Activated CD8-positive, alpha-beta memory T cell treated with anti-CD3 and anti-CD28 coated beads, Interleukin-2, amount 50 U/mL, for 48 hours (primary cell): ENCODE results near the gene SLC7A1.

Experiments
- DNase-seq: peaks from one replicate; pipeline ENCODE4 v3.0.0-alpha.2; 2020

Gene SLC7A1

DNA sequence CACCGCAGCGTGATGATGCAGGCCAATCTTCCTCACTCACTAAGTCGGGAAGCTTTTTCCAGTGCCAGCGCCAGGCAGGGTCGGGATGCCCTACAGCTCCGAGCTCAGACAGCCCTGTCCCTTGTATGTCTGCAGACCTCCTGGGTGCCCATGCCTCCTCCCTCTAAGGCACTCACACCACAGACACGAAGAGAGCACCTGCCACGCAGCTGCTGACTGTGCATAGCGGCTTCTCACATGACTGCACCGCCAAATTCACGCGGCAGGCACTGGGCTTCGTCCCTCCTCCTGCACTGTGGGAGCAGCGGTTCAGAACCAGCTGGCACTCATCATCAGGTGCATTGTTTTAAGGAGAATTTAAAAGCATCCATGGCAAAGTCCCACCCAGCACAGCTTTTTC is 88.1 kb downstream of the SLC7A1 start:
- no peak for DNase-seq

DNA sequence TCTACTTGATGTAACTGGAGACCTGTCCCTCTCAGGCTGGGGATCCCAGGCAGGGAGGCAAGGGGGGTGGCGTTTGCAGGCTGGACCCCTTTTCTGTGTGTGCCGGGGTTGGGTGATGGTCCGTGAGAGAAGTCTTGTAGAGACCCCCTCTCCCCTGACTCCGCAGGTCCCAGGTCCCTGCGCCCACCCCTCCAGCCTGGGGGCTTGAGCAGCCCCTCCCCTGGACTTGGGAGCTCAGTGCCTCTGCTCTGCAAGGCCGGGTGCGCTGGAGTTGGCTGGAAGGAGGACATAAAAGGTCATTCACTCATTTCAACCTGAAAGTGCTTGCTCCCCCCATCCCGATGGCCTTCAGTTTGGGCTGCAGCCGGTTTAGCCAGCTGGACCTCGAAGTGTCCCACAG is 89.5 kb downstream of the SLC7A1 start:
- no peak for DNase-seq

DNA sequence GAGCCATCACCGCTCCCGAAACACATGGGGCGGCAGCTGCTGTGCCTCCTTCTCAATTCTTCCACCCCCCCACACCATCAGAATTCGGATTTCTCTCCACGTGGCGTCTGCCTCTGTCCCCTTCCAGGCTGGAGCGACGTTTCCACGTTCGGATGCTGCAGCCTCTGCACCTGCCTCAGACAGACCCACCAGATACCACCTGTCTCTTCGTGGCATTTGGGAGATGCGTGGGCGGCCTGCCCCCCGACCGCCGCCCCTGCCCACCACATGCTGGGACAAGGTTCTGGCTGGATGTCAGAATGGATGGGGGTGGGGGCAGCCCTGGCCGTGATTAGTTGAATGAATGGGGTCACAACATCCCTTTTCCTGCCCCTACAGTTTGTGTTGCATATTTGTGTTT is 90.0 kb downstream of the SLC7A1 start:
- no peak for DNase-seq

DNA sequence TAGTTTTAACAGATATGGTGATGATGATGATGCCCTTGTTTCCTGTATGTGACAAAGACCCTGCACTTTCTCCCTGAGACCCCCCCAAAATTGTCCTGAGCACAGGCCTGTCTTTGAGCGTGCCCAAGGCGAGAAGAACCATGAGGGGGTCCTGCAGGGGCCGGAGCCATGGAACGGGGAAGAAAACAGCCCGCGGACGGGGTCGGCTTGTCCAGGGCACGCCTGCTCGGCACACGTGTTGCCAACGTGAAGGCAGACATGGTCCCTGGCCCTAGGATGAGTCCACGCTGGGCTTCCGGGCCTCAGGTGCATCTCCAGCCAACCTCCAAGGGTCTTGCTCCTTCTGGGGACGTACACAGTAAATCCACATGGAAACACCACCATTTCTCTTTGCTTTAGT is 90.8 kb downstream of the SLC7A1 start:
- DNase-seq: no peak

DNA sequence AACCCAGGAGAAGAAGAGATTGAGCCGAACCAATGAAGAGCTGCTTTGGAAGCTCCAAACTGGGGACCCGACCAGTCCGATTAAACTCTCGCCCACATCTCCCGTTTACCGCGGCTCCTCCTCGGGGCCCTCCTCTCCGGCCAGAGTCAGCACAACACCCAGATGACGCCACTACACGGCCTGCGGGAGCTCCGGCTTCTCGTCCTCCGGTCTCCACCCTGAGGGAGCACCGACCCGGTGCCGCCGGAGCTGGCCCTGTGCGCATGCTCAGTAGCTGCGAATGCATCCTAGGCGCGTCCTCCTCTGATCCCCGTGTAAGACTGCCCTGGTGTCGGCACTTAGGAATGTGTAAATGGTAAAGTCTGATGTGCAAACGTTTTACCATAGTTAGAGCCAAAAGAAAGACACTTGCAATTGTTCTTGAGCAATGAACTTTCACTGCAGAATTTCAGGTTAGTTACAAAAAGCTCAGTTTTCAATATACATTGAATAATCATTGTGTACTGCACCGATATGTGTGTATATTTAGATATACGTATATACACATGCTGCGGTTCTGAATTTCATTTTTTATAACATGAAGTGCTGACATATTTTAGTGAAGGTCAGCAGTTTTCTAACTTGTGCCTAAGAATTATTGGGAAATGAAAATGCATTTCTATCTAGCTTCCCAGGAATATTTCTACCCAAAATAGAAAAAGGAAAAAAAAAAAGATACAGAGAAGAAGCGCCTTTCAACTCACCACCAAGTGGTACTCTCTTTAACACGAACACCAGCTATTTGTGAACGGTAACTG is 92.2 kb downstream of the SLC7A1 start:
- DNase-seq: no peak

DNA sequence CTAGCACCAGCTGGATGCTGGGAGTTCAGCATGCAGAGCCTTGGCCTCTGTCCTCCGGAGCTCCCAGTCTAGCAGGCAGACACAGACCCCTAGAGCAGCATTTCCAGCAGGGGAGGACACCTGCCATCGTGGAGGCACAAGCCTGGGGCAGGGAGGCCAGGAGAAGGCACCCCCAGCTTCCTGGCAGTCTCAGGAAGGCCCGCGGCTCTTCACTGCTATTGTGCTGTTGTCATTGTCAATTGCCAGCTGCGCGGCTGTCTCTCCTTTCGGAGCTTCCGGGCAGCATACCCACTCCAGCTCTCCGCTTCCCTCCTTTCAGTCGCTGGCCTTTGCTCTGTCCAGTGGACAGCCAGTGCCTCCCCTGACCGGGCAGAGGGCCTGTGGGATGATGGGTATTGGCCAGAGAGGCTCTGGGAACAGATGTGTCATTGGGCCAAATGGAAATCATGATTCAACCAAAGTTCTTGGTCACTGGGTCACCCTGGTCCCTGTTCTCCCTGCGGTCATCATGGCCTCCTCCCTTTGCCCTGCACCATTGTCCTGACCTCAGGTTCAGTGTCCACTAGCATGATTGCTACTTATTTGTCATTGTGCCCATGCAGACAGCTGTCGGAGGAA is 93.0 kb downstream of the SLC7A1 start:
- DNase-seq: no peak

DNA sequence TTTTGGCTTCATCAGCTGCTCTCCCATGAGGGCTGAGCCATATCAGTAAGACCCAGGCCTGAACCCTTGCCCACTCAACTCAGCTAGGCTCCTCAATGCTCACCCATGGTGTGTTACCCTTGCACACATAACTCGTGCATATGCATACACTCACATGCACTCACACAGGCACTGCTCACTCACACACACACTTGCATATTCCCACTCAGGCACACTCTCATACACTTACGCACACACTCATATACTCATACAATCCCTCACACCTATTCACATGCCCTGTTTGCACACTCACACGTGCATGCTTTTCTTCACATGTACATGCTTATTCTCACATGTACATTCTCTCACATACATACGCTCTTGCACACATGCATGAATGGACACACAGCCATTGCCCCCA is 93.8 kb downstream of the SLC7A1 start:
- DNase-seq: no peak

DNA sequence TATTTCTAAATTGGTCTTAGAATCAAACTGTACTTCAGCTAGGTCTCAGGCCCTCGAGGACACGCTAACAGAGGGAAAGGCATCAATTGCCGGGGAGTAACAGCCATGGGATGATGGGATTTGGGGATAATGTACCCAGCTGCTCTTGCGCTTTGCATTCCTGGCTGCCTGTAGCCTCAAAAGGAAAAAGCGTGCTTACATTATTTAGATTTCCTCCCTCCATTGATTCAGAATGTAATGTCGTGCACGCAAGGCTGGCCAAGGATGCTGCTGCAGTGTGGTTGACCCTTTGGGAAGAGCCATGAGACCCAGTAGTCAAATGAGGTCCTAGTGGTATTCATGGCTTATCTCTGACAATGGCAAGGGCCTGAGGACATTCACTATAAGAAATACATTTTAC is 95.1 kb downstream of the SLC7A1 start:
- no peak for DNase-seq

DNA sequence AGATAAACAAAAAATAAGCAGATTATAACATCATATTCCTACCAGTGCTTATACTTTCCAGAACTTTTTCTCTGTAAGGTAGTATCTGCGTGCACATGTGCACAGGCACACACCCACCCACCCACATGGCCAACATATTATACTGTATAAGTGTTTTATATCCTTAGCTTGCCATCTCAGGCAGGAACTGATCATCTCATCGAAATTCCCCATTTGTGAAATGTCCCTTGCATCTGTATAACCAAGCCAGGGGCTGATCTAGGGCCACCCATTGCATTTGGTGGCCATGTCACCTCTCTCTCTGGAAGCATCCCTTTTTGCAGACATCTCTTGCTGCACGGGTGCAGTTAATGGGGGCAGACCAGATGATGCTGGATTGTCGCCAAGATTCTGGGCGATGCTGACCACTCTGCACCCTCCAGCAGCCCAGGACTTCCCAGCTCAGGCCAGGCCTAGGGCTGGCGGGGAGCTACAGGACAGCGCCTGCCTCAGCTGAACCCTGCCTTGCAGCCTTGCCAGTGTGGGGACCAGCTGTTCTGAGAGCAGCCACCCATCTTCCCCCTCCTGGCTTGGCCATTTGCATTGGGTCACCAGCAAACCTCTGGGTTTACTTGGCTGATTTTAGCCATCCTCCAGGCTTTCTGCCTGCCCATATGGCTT is 95.9 kb downstream of the SLC7A1 start:
- no peak for DNase-seq

DNA sequence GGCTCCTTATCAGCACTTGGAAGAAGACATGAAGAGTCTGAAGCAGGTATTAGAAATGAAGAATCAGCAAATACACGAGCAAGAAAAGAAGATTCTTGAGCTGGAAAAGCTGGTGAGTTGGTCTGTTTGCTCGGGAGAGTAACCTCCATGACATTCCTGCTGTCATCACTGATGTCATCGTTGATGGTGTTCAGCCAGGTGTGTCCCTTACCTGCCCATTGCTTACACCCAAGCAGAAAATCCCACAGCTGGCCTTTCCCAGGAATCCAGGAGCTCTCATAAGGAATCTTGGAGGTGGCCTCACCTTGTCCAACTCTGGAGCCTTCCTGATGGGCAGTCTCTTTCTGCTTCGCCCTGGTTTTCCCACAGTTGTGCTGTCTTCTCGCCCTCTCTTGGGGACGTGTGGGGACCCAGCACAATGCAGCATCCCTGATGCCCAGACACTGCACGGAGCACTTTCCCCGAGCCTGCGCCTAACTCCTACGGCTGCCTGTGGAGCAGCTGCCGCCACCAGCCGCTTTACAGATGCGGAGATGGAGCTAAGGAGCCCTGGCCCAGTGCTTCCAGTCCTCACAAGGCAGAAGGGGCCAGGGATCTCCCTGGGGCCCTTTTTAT is 97.0 kb downstream of the SLC7A1 start:
- no peak for DNase-seq

DNA sequence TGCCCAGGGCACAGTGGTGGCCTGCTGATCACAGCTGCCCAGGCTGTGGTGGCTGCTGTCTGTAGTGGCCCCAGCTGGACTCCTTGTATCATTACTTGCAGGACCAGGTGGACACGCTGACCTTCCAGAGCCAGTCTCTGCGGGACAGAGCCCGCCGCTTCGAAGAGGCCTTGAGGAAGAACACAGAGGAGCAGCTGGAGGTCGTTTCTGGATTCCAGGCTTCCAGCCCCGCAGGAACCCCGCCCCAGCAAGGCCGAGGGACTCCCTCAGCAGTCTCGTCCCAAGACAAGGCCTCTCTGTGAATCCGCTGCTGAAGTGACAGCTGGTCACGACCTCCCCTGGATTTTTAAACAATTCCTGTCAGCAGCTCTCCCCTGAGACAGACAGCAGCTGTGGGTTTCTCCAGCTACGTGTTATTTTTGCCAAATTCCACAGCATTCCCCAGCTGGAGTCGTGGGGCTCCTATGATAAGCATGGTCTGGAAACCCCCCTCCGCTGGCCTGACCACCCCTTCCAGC is 98.3 kb downstream of the SLC7A1 start:
- DNase-seq: peak; percentile 35

DNA sequence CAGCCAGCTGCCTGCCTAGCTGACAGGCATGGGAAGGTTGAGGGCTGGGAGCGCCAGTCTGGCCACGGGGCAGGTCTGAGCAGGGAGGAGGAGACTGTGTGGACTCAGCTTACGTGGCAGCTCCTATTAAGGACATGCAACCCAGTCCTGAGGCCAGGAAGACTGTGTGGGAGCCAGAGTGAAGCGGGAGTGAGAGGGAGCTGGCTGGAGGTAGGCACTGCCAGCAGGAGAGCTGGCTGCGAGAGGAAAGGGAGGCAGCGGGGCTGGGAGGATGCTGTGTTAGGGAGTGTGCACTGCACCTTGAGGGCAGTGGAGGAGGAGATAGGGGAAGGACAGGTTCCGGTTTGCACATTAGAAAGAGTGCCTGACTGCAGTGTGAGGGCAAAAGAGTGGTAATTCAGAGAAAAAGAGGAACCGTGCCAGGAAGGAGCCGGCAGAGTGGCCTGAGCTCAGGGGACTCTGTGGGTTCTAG is 99.2 kb downstream of the SLC7A1 start:
- peak; percentile 46 for DNase-seq

DNA sequence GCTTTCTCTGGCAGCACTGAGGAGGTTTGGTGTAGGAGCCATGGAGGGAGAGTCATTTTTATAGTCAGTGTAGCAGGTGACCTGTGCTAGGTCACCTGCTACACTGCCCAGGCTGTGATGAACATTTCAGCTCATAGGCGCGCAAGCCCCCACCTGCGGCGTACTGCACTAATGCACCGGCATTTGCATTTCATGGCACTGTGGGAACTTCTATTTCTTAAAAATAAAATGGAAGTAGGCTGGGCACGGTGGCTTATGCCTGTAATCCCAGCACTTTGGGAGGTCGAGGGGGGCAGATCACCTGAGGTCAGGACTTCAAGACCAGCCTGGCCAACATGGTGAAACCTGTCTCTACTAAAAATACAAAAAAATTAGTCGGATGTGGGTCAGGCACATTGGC is 101.0 kb downstream of the SLC7A1 start:
- DNase-seq: no peak

DNA sequence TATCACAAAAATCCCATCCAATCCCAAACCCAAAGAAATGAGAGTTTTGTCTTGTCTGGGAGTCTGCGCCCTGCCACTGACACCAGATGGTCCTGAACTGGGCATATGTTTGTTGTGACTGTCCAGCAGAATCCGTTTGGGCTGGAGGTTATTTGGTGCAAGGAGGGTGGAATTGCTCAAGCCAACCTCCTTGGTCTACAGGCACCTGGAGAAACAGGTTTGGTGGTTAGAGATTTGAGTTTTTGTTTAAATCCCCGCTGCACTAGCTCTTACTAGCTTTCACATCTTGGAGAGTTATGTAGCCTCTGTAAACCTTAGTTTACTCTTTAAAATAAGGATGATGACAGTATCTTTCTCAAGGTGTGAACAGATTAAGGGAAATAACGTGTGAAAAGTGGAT is 101.7 kb downstream of the SLC7A1 start:
- no peak for DNase-seq

DNA sequence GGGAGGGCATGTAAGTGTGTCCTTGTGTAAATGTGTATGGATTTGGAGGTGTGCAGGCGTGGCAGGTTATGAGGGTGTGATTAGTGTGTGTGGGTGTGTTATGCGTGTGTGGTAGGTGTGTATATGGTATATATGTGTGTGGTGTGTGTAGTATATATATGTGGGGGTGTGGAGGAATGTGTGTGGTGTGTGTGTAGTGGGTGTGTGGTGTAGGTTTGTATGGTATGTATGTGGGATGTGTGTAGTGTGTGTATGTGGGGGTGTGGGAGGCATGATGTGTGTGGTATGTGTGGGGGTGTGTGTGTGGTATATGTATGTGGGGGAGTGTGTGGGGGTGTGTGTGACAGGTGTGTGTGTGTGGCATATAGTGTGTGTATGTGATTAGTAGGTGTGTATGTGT is 104.2 kb downstream of the SLC7A1 start:
- DNase-seq: no peak

DNA sequence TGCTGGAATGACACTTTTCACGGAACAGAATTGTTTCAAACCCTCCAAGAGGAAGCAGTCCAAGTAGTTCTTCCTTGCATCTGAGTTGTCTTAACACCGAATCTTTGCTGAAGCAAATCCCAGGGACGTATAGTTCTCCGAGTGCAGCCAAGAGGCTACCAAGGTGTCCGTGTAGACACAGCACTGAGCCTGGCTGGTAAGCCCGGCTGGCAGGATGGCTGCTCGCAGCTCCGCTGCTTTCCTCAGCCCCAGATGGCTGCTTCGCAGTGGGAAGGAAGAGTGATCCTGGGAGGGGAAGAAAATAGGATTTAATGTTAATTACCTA is 105.0 kb downstream of the SLC7A1 start:
- DNase-seq: no peak

DNA sequence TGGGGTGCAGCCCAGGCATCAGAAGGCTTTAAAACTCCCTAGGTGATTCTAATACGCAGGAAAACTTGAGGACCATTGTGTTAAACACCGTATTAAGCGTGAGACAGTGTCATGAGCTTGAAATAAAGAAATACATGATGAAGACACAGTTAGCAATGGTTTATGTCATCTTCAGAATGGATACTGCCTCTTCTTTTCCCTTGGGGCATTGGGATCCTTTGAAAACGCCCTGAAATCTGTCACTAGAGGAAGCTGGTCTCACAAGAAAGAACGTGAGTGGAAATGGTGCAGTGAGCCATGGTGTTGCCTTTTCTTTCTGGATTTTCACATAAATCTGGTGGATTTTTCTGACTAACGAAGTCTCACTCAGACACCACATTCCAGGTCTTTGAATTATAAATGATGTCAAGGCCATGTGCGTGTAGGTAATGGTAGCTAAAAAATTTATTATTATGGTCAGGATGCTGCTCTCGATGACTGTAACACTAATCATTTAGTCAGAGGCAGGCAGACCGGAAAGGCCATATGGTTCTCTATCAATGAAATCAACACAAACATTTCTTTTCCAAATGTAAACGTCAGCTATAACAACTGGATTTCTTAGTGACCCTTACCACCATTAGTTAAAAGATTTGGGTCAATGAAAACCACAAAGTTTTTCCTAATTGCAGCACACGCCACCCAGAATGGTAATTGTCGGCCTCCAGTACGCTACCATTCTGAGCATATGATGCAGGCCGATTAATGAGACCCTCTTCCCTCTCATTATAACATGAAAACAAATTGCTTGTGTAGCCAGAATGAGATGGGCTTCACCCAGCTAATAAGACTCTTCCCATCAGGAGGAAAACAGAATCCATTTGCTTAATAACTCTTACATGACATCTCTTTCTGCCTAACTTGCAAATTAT is 105.6 kb downstream of the SLC7A1 start:
- DNase-seq: no peak

DNA sequence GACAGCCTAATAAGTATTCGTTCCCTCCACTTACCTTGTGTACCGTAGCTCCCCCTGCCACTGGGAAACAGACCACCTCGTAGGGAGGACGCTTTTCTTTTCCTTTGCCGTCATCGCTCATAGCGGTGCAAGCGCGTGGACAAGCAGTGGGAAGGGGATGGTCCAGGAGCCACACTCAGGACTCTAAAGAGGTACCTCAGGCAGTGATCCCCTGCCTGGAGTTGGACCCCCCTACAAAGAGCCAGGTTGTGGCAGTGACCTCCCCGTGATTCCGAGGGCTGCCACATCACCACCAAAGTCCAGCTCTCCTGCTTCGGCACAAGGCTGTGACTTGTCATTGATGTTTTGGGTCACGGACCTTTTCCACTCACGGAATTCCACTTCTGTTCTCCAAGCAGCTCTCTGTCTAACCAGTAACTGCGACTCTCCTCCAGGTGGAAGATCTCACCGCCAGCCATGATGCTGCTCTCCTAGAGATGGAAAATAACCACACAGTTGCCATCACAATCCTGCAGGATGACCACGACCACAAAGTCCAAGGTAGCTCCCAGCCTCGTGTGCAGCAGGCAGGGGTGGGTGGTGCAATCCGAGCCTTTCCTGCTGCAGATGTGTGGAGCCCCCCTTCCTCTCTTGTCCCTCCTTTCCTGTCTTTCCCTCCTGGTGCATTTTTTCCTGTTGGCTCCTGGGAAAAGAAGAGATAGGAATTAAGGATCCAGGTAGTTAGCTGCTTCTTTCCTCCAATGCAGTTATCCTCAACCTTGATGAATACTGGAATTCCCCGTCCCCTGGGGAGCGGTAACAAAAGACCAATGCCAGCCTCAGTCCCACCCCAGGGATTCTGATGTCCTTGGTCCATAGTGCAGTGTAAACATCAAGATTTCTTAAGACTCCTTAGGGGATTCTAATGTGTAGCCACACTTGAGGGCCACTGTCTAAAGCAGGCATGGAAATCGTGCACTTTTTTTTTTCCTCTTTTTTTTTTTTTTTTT is 107.7 kb downstream of the SLC7A1 start:
- no peak for DNase-seq

DNA sequence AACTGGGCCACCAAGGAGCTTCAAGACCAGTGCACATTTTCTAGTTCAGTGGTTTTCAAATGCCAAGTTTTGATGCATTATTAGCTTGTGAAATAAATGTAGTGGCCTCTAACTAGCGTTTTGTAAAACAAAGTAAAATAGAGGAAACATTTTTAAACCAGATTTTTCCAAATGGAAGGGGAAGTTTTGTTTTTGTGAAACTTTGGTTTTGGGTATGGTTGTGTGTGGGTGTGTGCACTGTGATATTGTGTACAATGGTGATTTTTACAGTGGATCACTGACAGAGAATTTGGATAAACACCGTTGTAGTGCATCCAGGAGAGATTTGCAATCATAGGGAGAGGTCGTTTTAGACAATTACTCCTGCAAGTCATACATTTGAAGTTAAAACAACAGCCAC is 108.9 kb downstream of the SLC7A1 start:
- DNase-seq: no peak

DNA sequence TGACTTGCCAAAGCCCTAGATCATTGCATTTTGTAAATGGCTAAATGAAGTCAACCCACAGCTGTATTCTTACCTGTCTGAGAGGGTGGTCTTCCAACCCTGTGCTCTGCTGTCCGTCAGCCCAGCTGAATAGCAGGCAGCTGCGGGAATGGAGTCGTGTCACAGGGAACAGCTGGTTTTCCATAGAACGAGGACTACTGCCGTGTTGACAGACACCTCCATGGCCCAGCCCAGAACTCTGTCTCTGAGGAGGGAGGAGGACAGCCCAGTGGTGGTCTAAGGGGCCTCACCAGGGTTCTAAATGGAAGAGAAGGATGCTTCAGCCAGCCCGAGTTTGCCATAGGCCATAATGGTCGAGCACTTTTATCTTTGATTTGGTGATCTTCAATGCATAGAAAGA is 110.7 kb downstream of the SLC7A1 start:
- no peak for DNase-seq

DNA sequence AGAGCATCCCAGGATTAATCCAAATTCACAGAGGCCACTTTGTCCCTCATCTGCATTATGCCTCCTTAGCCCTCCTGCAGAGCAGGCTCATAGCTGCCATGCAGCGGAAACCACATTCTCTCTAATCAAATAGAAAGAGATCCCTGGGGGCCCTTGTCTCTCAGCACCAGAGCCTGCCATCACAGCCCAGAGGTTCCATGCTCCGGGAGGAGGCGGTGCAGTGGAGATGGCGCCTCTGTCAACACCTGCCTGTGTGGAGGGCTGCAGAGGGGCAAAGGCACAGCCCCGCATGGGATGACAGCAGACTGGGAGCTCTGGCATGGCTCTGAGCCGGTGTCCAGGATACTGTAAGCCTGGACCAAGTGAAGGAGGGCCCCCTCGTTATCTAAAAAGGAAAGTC is 111.3 kb downstream of the SLC7A1 start:
- DNase-seq: no peak
